Neural cell (in vitro differentiated cells): ENCODE data around the gene GTPBP3.

Experiments
- CTCF ChIP-seq: fragments of 450-650 bp; IDR thresholded peaks from 2 replicates; pipeline ENCODE4 v1.5.1; 2014; ENCODE audit warnings: antibody characterized with exemption, mild to moderate bottlenecking, moderate library complexity; ENCODE audit not compliant: poor library complexity, severe bottlenecking
- EP300 ChIP-seq: fragments of 450-650 bp; conservative IDR thresholded peaks from 2 replicates; pipeline ENCODE4 v1.6.1; 2014; ENCODE audit warnings: antibody characterized with exemption, mild to moderate bottlenecking, moderate library complexity; ENCODE audit not compliant: poor library complexity, severe bottlenecking
- EZH2 ChIP-seq: fragments of 200-600, 300-800 bp; shearing (Covaris generic), sonication (generic); IDR thresholded peaks from 2 replicates; pipeline ENCODE4 v1.6.1; 2014; ENCODE audit warnings: antibody characterized with exemption, low read length, borderline replicate concordance, mild to moderate bottlenecking; ENCODE audit not compliant: insufficient read depth, poor library complexity, severe bottlenecking
- POLR2AphosphoS5 ChIP-seq: IDR thresholded peaks from 2 replicates; pipeline ENCODE4 v1.6.1; 2012
- RAD21 ChIP-seq: fragments of 450-650 bp; conservative IDR thresholded peaks from 2 replicates; pipeline ENCODE4 v1.6.1; 2014; ENCODE audit warnings: antibody characterized with exemption, mild to moderate bottlenecking, moderate library complexity
- SMC3 ChIP-seq: fragments of 450-650 bp; conservative IDR thresholded peaks from 2 replicates; pipeline ENCODE4 v1.6.1; 2014; ENCODE audit warnings: antibody characterized with exemption, mild to moderate bottlenecking, moderate library complexity; ENCODE audit not compliant: poor library complexity
- TAF1 ChIP-seq: IDR thresholded peaks from 2 replicates; pipeline ENCODE4 v1.6.1; 2012; ENCODE audit warnings: low read depth
- TF ChIP-seq, protein P1 (sequence below): IDR thresholded peaks from 2 replicates; pipeline ENCODE4 v1.6.1; 2012; ENCODE audit warnings: borderline replicate concordance

GRCh38 chr19:17348700-17349099, 11.3 kb downstream of the GTPBP3 start:
- TF ChIP-seq POLR2AphosphoS5 (no peak), CTCF (no peak), SMC3 (no peak), EZH2 (no peak), EP300 (no peak), RAD21 (no peak), TAF1 (no peak)
- TF ChIP-seq, protein P1, sequence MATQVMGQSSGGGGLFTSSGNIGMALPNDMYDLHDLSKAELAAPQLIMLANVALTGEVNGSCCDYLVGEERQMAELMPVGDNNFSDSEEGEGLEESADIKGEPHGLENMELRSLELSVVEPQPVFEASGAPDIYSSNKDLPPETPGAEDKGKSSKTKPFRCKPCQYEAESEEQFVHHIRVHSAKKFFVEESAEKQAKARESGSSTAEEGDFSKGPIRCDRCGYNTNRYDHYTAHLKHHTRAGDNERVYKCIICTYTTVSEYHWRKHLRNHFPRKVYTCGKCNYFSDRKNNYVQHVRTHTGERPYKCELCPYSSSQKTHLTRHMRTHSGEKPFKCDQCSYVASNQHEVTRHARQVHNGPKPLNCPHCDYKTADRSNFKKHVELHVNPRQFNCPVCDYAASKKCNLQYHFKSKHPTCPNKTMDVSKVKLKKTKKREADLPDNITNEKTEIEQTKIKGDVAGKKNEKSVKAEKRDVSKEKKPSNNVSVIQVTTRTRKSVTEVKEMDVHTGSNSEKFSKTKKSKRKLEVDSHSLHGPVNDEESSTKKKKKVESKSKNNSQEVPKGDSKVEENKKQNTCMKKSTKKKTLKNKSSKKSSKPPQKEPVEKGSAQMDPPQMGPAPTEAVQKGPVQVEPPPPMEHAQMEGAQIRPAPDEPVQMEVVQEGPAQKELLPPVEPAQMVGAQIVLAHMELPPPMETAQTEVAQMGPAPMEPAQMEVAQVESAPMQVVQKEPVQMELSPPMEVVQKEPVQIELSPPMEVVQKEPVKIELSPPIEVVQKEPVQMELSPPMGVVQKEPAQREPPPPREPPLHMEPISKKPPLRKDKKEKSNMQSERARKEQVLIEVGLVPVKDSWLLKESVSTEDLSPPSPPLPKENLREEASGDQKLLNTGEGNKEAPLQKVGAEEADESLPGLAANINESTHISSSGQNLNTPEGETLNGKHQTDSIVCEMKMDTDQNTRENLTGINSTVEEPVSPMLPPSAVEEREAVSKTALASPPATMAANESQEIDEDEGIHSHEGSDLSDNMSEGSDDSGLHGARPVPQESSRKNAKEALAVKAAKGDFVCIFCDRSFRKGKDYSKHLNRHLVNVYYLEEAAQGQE: no peak
